HFF-Myc (cell line): ENCODE results near the gene RXFP4.

Source experiments
- DNase-seq: peaks from one replicate; pipeline ENCODE4 v3.0.0-alpha.2; 2011; ENCODE audit warnings: low read depth; ENCODE audit errors: extremely low read depth
- H3K4me3 ChIP-seq: replicated peaks from 2 replicates; pipeline ENCODE4 v1.5.1; 2011; ENCODE audit warnings: low read depth, mild to moderate bottlenecking, control low read depth, low read length
- CTCF ChIP-seq: IDR thresholded peaks from 2 replicates; pipeline ENCODE4 v1.5.1; 2012; ENCODE audit warnings: mild to moderate bottlenecking, low read depth, low read length, control low read depth; ENCODE audit errors: missing control alignments

RXFP4 gene

GRCh38 chr1:155976913-155977689 lies 35.7 kb downstream of the RXFP4 start:
- peak overlapping the region; percentile 74 for H3K4me3 ChIP-seq
- DNase-seq, result no peak
- TF ChIP-seq CTCF, result no peak

GRCh38 chr1:155977690-155978324 lies 36.4 kb downstream of the RXFP4 start:
- no peak for DNase-seq
- no peak for TF ChIP-seq CTCF
- H3K4me3 ChIP-seq, result peak overlapping the region; percentile 74

GRCh38 chr1:155978325-155978972 lies 37.0 kb downstream of the RXFP4 start, which contains the start of gene ARHGEF2:
TSS of gene ARHGEF2 (minus strand) at chr1:155978547. CDS start at chr1:155978427, 120 bp downstream.
- TF ChIP-seq CTCF, result peak; percentile 22
- peak within 1 kb of the TSS; percentile 74 for H3K4me3 ChIP-seq
- DNase-seq, result no peak

- peak overlapping the region; percentile 74 for H3K4me3 ChIP-seq
- DNase-seq, result no peak
- no peak for TF ChIP-seq CTCF
Measured at GRCh38 chr1:155978973-155979429, 37.6 kb downstream of the RXFP4 start.

GRCh38 chr1:155979597-155980343 lies 38.3 kb downstream of the RXFP4 start:
- TF ChIP-seq CTCF, result no peak
- no peak for DNase-seq
- peak overlapping the region; percentile 74 for H3K4me3 ChIP-seq

- H3K4me3 ChIP-seq, result peak overlapping the region; percentile 74
- no peak for TF ChIP-seq CTCF
- DNase-seq, result no peak
Measured at GRCh38 chr1:155981266-155982088, 40.0 kb downstream of the RXFP4 start.
